ENCODE measurements around the gene ABCD4. TPM values are rescaled to one million over a fixed set of nuclear protein-coding genes. Genes with fewer than 3 reads are reported as not detected.

ABCD4 gene
- total and polyA plus RNA-seq, 2 of the 4 experiments (the other 2 are of a cell fraction), result 12.2 to 20.4 TPM

DNA sequence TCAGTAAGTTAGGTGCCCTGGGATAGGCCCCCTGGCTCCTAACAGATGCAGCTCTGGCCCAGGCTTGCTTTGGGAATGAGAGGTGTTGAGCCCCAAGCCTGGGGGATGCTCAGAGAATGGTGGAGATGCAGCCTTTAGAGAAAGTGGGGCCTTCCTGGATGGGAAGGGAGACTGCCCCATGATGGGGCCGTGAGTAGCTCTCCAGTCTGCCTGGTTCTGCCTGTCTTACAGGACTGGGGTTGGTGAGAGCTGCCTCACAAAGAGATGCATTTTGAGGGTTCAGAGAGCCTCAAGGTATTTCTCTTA lies 45.0 kb upstream of the ABCD4 start:
- no peak overlapping the region for H3K4me3 ChIP-seq (ENCODE audit: insufficient read depth, low read depth, low read length)
- H4K91ac ChIP-seq (ENCODE audit: insufficient read depth, low read depth, low read length), result no peak overlapping the region
- H3K23ac ChIP-seq (ENCODE audit: low read depth, low read length), result no peak overlapping the region
- H3K36me3 ChIP-seq (ENCODE audit: control insufficient read depth, insufficient read depth, low read length), result no peaks in the 10 kb centered on the region
- no peak overlapping the region for H3K18ac ChIP-seq (ENCODE audit: low read depth, low read length)
- BruUV-seq (replicated peaks), result no TSS peak
- H3K27me3 ChIP-seq (ENCODE audit: control insufficient read depth, insufficient read depth, low read length), result peaks cover 55% of the 10 kb centered on the region
- H2BK20ac ChIP-seq (ENCODE audit: low read depth, low read length), result no peak overlapping the region
- H2AK9ac ChIP-seq (replicated peaks; ENCODE audit: low read depth, low read length, poor library complexity), result no peak overlapping the region
- ChIA-PET CTCF (no interaction called here), POLR2A (ENCODE audit: unreplicated experiment) (no interaction called here)
- no CpG with 5 or more reads among the region's 1 CpG for WGBS, 2 experiments (ENCODE audit: extremely low coverage in 2 of 2, insufficient read length in 1 of 2)
- no peaks in the 10 kb centered on the region for H4K20me1 ChIP-seq (ENCODE audit: insufficient read depth, low read length)
- no peak overlapping the region for H3K27ac ChIP-seq (ENCODE audit: insufficient read depth, low read length)
- no peak overlapping the region for H2BK5ac ChIP-seq (ENCODE audit: low read depth, low read length, poor library complexity, severe bottlenecking)
- TF ChIP-seq FOS (IDR thresholded peaks at IDR 0.05; ENCODE audit: low read depth, low read length) (no peak), MXI1 (IDR thresholded peaks at IDR 0.05; ENCODE audit: borderline replicate concordance, low read depth, low read length) (no peak), CHD1 (IDR thresholded peaks at IDR 0.05; ENCODE audit: low read depth, low read length) (no peak), USF2 (IDR thresholded peaks at IDR 0.05; ENCODE audit: low read depth, low read length) (no peak), CTCF (conservative IDR thresholded peaks at IDR 0.05; ENCODE audit: low read depth, low read length) (no peak), SMC3 (IDR thresholded peaks at IDR 0.05; ENCODE audit: low read depth, low read length) (no peak), RAD21 (IDR thresholded peaks at IDR 0.05; ENCODE audit: low read length) (no peak), RCOR1 (IDR thresholded peaks at IDR 0.05; ENCODE audit: insufficient replicate concordance, low read length) (no peak), NFE2L2 (IDR thresholded peaks at IDR 0.05; ENCODE audit: low read depth, low read length) (no peak), CEBPB (IDR thresholded peaks at IDR 0.05; ENCODE audit: low read depth, low read length) (no peak), BHLHE40 (IDR thresholded peaks at IDR 0.05; ENCODE audit: low read depth, low read length) (no peak), MAZ (IDR thresholded peaks at IDR 0.05; ENCODE audit: borderline replicate concordance, low read depth, low read length) (no peak), MAFK (IDR thresholded peaks at IDR 0.05; ENCODE audit: low read depth, low read length) (no peak), POLR2A (IDR thresholded peaks at IDR 0.05; ENCODE audit: low read depth, low read length) (no peak), RFX5 (IDR thresholded peaks at IDR 0.05; ENCODE audit: low read depth, low read length) (no peak)
- TF ChIP-seq, protein P1, sequence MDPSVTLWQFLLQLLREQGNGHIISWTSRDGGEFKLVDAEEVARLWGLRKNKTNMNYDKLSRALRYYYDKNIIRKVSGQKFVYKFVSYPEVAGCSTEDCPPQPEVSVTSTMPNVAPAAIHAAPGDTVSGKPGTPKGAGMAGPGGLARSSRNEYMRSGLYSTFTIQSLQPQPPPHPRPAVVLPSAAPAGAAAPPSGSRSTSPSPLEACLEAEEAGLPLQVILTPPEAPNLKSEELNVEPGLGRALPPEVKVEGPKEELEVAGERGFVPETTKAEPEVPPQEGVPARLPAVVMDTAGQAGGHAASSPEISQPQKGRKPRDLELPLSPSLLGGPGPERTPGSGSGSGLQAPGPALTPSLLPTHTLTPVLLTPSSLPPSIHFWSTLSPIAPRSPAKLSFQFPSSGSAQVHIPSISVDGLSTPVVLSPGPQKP (IDR thresholded peaks at IDR 0.05; ENCODE audit: borderline replicate concordance, low read depth, low read length), result no peak
- no peak overlapping the region for H2AFZ ChIP-seq (replicated peaks; ENCODE audit: low read length, poor library complexity)
- H3K79me1 ChIP-seq (ENCODE audit: low read depth in 1 of 2, low read length in 2 of 2), result no peaks in the 10 kb centered on the region
- H3K9me1 ChIP-seq (ENCODE audit: insufficient read depth, low read length), result no peaks in the 10 kb centered on the region
- ATAC-seq (ENCODE audit: low read depth), result no peak
- no peak overlapping the region for H3K4me2 ChIP-seq (ENCODE audit: low read depth, low read length)
- no peak overlapping the region for H2AK5ac ChIP-seq (ENCODE audit: low read depth, low read length)
- no peaks in the 10 kb centered on the region for H3K9me3 ChIP-seq (ENCODE audit: control insufficient read depth, insufficient read depth, low read length)
- no peak overlapping the region for H3K9ac ChIP-seq (ENCODE audit: low read depth, low read length)
- no peak overlapping the region for H4K5ac ChIP-seq (ENCODE audit: low read depth, low read length)
- H3K56ac ChIP-seq (ENCODE audit: extremely low read depth, insufficient read depth, low read length), result no peak overlapping the region
- no peak overlapping the region for H2BK120ac ChIP-seq (ENCODE audit: low read depth, low read length)
- H2BK15ac ChIP-seq (ENCODE audit: low read depth, low read length), result no peak overlapping the region
- no peak for DNase-seq
- H3K14ac ChIP-seq (replicated peaks; ENCODE audit: low read depth, low read length), result no peak overlapping the region
- intact Hi-C loops (cut with micrococcal nuclease) (no loop called here), in situ Hi-C loops (cut with MboI; ENCODE audit: low sequenced_read_pairs) (no loop called here), dilution Hi-C loops (cut with HindIII; ENCODE audit: low sequenced_read_pairs, unreplicated experiment) (no loop called here)
- H4K8ac ChIP-seq (ENCODE audit: low read depth in 2 of 2, low read length in 2 of 2), result no peak overlapping the region
- H3K4me1 ChIP-seq (ENCODE audit: control insufficient read depth, insufficient read depth, low read length), result no peaks in the 10 kb centered on the region
- no peak overlapping the region for H3K4ac ChIP-seq (ENCODE audit: low read depth, low read length)

Measured in IMR-90 (cell line).